ENCODE data around the gene WASF1.
"Not testable (repeated sequence)": the region's sequence is repeated elsewhere in the genome, so short reads cannot be mapped to it uniquely, and the experiment has no call there.

WASF1 gene

GRCh38 chr6:110085285-110085684 is 94.2 kb downstream of the WASF1 start:
- no peak for DNase-seq

- no peak for DNase-seq
These were observed 95.4 kb downstream of the WASF1 start for GRCh38 chr6:110083875-110084585.

DNA sequence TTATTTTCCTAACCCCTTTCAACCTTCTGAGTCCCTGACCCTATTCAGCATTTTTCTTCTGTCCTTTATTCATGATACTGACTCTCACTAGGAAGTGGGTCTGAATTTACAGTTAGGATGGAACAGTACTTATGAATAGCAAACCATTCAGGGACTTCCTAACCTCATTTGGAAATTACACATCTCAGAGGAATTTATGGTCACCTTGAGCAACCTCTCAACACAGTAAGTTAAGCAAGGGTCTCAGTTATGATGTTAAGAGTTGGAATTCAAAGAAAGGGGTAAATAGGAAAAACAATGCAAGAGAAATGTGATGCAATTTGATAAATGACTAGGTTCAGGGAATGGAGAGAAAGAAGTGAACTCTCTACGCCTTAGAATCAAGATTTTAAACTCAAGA is 104.1 kb downstream of the WASF1 start:
- DNase-seq: no peak

GRCh38 chr6:110073474-110073873 is 106.0 kb downstream of the WASF1 start:
- DNase-seq: not testable (repeated sequence)

GRCh38 chr6:110068592-110068967 is 110.9 kb downstream of the WASF1 start:
- DNase-seq: no peak

- no peak for DNase-seq
These were observed 111.5 kb downstream of the WASF1 start for GRCh38 chr6:110067837-110068591.

- DNase-seq: no peak
These were observed 114.5 kb downstream of the WASF1 start for GRCh38 chr6:110064744-110065524.

GRCh38 chr6:110063594-110064263 is 115.7 kb downstream of the WASF1 start:
- DNase-seq: no peak

GRCh38 chr6:110055387-110055735 is 124.1 kb downstream of the WASF1 start:
- no peak for DNase-seq

DNA sequence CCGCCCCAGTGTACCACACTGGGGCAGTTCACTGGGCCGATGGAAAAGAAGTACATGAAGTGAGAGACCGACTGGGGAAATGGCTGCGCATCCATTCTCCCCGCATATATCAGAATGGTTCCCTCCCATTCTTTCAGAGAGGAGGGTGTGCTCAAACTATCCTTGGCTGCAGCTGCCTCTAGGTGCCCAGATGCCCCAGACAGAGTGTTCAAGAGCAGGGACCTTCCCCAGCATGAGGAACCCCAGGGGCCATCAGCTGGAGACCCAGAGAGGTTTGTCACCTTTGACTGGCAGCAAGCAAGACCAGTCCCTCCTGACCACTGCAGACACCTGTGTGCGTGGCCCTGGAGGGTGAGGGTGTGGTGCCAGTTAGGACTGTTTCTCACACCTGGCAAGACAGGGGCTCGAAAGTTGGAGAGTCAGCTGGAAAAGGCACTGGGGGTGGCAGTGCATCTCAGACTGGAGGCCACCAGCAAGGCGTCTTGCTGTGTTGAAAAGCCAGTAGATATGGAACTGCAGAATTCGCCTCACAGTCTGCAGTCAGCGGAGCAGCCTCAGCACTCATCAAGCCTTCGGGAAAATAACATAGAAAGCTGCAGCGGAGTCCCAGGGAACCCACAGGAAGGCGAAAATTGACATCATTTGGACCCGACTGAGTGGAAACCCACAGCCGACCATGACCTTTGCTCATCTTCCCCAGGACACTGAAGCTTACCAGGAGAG is 124.6 kb downstream of the WASF1 start:
- DNase-seq: no peak

- peak in 2 of 6 experiments; percentile 9 to 33 for DNase-seq
These were observed 125.9 kb downstream of the WASF1 start for GRCh38 chr6:110053395-110054240.

DNA sequence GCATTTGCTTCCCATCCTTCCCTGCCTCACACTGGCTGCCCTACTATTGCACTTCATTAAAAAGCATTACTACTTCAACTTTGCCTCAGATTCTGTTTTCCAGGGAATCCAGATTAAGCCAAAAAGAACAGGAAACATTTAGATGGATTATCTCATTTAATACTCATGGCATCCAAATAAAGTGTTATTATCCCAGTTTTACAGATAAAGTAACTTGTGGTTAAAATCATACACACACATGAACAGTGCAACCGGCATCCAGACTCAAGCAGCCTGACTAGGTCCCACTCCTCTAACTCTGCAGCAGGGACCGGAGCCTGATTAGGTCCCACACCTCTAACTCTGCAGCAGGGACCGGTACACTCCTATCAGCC is 129.0 kb downstream of the WASF1 start:
- no peak for DNase-seq

Data from stimulated activated naive CD4-positive, alpha-beta T cell (primary cell).